NB4 (cell line): ENCODE measurements around the gene ASCC1.

ENCODE experiments used
- CTCF ChIP-seq: IDR thresholded peaks from one replicate; pipeline ENCODE4 v1.5.1; 2012; ENCODE audit warnings: low read depth, low read length
- MAX ChIP-seq: IDR thresholded peaks from 2 replicates; pipeline ENCODE4 v1.6.1; 2011; ENCODE audit warnings: low read depth, low read length
- MYC ChIP-seq: IDR thresholded peaks from 2 replicates; pipeline ENCODE4 v1.6.1; 2011; ENCODE audit warnings: low read depth, low read length

- no peak for TF ChIP-seq CTCF
- TF ChIP-seq MYC = no peak
- no peak for TF ChIP-seq MAX
These were observed 89.2 kb downstream of the ASCC1 start for GRCh38 chr10:72126872-72127232.
